Choroid plexus epithelial cell (primary cell): Measurements from ENCODE around the gene CD68.

Experiments used
- DNase-seq: peaks from one replicate; pipeline ENCODE4 v3.0.0-alpha.2; 2010; ENCODE audit warnings: low read depth
- H3K4me3 ChIP-seq: 2 replicates; pipeline ENCODE4 v1.5.1; 2011; ENCODE audit warnings: low read depth, mild to moderate bottlenecking, control low read depth, low read length, moderate library complexity
- CTCF ChIP-seq: conservative IDR thresholded peaks from 2 replicates; pipeline ENCODE4 v1.5.1; 2011; ENCODE audit warnings: low read depth, mild to moderate bottlenecking, control low read depth, inconsistent platforms, low read length, moderate library complexity

Gene CD68

GRCh38 chr17:7579001-7579833, at the start of gene CD68:
TSS of gene CD68 (plus strand) at chr17:7579638. CDS start at chr17:7579678, 40 bp downstream.
- TF ChIP-seq CTCF: no peak
- H3K4me3 ChIP-seq: peak within 1 kb of the TSS; percentile 4
- DNase-seq: peak; percentile 91

GRCh38 chr17:7530023-7530900, 49.2 kb upstream of the CD68 start:
- H3K4me3 ChIP-seq: no peak overlapping the region
- no peak for TF ChIP-seq CTCF
- no peak for DNase-seq

GRCh38 chr17:7538050-7538449, 41.4 kb upstream of the CD68 start:
- H3K4me3 ChIP-seq: no peak overlapping the region
- TF ChIP-seq CTCF: no peak
- no peak for DNase-seq

GRCh38 chr17:7538891-7539545, 40.4 kb upstream of the CD68 start:
- peak; percentile 19 for DNase-seq
- no peak overlapping the region for H3K4me3 ChIP-seq
- no peak for TF ChIP-seq CTCF

GRCh38 chr17:7541074-7541621, 38.3 kb upstream of the CD68 start:
- DNase-seq: no peak
- no peak overlapping the region for H3K4me3 ChIP-seq
- no peak for TF ChIP-seq CTCF

GRCh38 chr17:7544911-7545310, 34.5 kb upstream of the CD68 start:
- DNase-seq: no peak
- no peak overlapping the region for H3K4me3 ChIP-seq
- TF ChIP-seq CTCF: no peak
